HG02588 (cell line): Measurements from ENCODE around the gene DHX9.

Experiments used
- ATAC-seq: cut with Tn5 transposase; IDR thresholded peaks from one replicate; pipeline ENCODE4 v1.9.1; 2021; ENCODE audit warnings: mild to moderate bottlenecking, moderate library complexity; ENCODE audit not compliant: unreplicated experiment

DHX9 gene

GRCh38 chr1:182839209-182840066 is at the start of gene DHX9:
TSS of gene DHX9 (plus strand) at chr1:182839347. CDS start at chr1:182842567, 3,220 bp downstream.
- ATAC-seq: peak; percentile 64

GRCh38 chr1:182791281-182792179 is 47.6 kb upstream of the DHX9 start:
- no peak for ATAC-seq

- ATAC-seq: no peak
Observed at GRCh38 chr1:182794091-182794490, 45.1 kb upstream of the DHX9 start.

GRCh38 chr1:182794676-182795201 is 44.4 kb upstream of the DHX9 start:
- ATAC-seq: no peak

- no peak for ATAC-seq
Observed at GRCh38 chr1:182795563-182796228, 43.5 kb upstream of the DHX9 start.

- ATAC-seq: no peak
Observed at GRCh38 chr1:182802006-182802803, 36.9 kb upstream of the DHX9 start.

- no peak for ATAC-seq
Observed at GRCh38 chr1:182803846-182804245, 35.3 kb upstream of the DHX9 start.

- ATAC-seq: no peak
Observed at GRCh38 chr1:182806015-182806678, 33.0 kb upstream of the DHX9 start.

- no peak for ATAC-seq
Observed at GRCh38 chr1:182807907-182808306, 31.2 kb upstream of the DHX9 start.

GRCh38 chr1:182809414-182809957 is 29.7 kb upstream of the DHX9 start:
- ATAC-seq: no peak

GRCh38 chr1:182811975-182812722 is 27.0 kb upstream of the DHX9 start:
- ATAC-seq: no peak

GRCh38 chr1:182816863-182817262 is 22.3 kb upstream of the DHX9 start:
- no peak for ATAC-seq

- no peak for ATAC-seq
Observed at GRCh38 chr1:182817802-182818201, 21.3 kb upstream of the DHX9 start.

- ATAC-seq: no peak
Observed at GRCh38 chr1:182823220-182823619, 15.9 kb upstream of the DHX9 start.

GRCh38 chr1:182826892-182827291 is 12.3 kb upstream of the DHX9 start:
- no peak for ATAC-seq

GRCh38 chr1:182829285-182829932 is 9.7 kb upstream of the DHX9 start:
- ATAC-seq: no peak

GRCh38 chr1:182833271-182833670 is 5.9 kb upstream of the DHX9 start:
- no peak for ATAC-seq

- ATAC-seq: no peak
Observed at GRCh38 chr1:182834326-182834725, 4.8 kb upstream of the DHX9 start.
